Vagina (tissue), 2 donors: Measurements from ENCODE around the gene TMEM165.

Source experiments
- CTCF ChIP-seq, 3 experiments: fragments of 450-650 bp in 2 of 3; fragments of 200-600 bp in 1 of 3; sonication (generic) in 1 of 3; IDR thresholded peaks; one replicate each; pipeline ENCODE4 v1.5.1; 2017 to 2019; ENCODE audit warnings: antibody characterized with exemption in 3 of 3, mild to moderate bottlenecking in 2 of 3, moderate library complexity in 2 of 3
- POLR2AphosphoS5 ChIP-seq, 2 donors: sonication (generic); formaldehyde crosslinking; IDR thresholded peaks; one replicate each; pipeline ENCODE4 v1.9.0; 2017; ENCODE audit warnings: antibody characterized with exemption in 2 of 2, mild to moderate bottlenecking in 2 of 2, low read depth in 1 of 2; ENCODE audit not compliant: insufficient read depth in 1 of 2

DNA sequence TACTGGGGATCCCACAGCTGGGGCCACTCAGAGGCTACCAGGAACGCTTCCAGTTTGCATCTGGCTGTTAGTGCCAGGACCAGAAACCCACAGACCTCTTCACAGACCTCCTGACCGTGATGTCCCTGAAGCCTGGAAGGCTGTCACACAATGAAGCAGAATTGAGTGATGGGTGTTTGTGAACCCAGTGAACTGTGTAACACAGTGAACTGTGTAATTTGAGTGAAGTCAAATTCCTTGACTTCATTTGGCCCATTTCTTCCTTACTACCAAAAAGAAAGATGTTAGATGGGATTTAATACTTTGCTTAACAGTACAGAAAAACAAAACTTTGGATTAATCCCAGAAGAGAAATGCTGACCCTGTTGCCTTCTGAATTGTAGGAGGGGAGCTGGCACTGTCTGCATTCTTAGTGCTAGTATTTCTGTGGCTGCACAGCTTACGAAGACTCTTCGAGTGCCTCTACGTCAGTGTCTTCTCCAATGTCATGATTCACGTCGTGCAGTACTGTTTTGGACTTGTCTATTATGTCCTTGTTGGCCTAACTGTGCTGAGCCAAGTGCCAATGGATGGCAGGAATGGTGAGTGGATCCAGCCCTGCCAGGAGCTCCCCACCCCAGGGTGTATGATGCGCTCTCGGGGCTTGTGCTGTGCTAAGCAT is 31.9 kb upstream of the TMEM165 start:
- TF ChIP-seq CTCF (IDR thresholded peaks at IDR 0.05) (no peak), POLR2AphosphoS5 (IDR thresholded peaks at IDR 0.05; ENCODE audit: insufficient read depth in 1 of 2, low read depth in 1 of 2) (peak in 1 of 2 donors; percentile 8)
